Stimulated activated CD4-positive, alpha-beta T cell treated with anti-CD3 and anti-CD28 coated beads, Interleukin-15, amount 100 ng/mL, for 48 hours (primary cell): Measurements from ENCODE around the gene FAM204A.

Experiments used
- DNase-seq, 2 donors: peaks; one replicate each; pipeline ENCODE4 v3.0.0-alpha.2; 2020; ENCODE audit warnings: low read depth in 2 of 2

Gene FAM204A

DNA sequence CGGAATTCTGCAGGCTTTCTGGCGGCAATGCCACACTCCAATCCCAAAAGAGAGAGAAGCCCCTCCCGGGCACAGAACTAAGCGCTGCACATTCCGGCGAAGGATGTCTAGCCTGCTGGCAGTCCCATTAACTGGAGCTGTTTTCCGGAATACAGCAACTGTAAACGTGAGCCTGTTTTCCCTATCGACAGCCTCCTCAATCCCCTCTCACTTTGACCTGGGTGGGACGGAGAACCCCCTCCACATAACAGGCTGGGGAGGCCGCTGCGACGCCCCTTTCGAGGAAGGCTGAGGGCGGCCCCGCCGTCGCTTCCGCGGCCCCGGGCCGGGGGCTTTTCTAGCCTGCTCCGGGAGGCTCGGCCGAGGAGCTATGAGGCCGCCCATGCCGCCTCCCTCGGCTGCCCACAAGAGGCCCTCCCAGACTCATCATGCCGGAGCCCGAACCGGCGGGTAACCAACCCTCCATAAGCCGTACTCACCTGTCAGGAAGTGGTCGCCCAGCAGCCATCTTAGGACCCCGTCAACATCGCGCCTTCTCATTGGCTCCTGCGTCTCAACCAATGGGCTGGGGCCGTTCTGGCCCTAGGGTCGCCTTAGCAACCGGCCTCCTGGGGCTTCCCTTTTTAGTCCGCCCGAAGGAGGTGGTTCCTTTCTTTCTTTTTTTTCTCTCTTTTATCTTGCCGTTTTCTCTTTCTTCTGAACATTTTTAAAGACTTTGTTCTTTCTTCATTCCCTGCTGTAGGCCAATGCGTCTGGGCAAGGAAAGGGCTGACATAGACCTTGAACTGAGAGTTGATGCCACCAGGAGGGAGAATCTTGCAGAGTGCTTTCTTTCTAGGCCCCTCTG is at the start of gene FAM204A:
Gene FAM204A (minus strand): TSS at position 534 of the 847 bp plus-strand sequence. CDS start 5,909 bp downstream, outside the sequence.
- peak; percentile 87 to 90 for DNase-seq

DNA sequence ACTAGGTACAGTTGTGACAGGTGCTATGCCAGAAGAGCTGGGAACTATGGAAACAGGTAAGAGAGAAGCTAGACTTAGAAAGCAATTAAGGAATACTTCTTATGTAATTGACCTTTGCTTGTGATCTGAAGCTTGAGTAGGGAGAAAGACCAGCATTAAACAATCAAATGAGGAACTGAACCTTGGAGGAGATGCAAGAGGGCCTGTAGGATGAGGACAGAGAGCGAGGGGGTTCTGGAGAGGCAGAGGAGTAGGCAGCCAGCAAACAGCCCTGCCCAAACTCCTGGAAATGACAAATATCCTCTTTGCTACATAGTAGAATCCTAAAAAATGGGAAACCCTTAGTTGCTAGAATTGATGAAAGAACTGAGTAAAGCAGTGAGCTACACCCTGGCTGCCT is 41.6 kb upstream of the FAM204A start:
- no peak for DNase-seq

DNA sequence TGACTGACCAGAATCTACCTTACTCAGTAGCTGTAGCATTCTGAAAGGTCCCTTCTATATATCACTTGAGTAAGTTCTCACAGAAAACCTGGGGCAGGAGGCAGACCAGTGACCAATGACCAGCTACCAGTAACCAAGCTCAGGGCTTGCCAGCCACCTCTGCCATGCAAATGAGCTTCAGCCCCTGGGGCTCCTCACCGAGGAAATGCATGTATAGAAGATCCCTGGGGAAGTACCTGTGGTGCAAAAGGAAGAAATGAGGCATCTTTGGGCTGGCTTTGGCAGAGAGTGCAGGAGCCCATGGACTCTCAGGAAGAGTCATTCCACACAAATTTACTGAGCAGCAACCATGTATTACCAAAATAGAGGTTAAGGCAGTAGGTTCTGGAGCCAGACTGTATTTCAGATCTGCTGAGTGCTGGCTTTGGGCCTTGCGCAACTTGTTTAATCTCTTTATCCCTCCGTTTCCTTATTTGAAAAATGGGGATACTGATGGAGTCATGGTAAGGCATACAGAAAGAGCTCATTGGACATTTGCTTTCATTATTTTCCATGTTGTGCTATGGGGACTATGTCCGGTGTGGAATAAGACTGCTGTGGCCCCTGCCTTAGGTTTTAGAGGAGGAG is 41.1 kb upstream of the FAM204A start:
- no peak for DNase-seq

DNA sequence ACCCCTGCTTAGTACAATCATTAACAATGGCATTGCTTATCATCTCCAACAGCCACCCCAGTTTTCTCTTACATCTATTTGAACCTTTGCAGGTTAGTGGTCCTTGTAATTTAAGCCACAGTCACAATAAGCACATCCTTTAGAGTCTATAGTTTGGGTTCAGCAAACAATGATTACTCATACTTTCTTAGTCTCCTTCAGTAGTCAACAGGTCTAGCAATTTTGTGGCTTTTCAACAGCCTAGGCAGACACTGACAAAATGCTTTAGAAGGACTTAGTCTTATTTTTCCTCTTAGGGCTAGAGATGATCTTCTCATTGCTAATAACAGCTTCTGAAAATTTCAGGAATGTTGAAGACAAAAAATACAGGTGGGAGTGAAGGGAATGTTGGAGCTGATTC is 32.3 kb upstream of the FAM204A start:
- DNase-seq, result no peak

- DNase-seq, result no peak
Observed at GRCh38 chr10:118373786-118374185, 31.7 kb upstream of the FAM204A start.

DNA sequence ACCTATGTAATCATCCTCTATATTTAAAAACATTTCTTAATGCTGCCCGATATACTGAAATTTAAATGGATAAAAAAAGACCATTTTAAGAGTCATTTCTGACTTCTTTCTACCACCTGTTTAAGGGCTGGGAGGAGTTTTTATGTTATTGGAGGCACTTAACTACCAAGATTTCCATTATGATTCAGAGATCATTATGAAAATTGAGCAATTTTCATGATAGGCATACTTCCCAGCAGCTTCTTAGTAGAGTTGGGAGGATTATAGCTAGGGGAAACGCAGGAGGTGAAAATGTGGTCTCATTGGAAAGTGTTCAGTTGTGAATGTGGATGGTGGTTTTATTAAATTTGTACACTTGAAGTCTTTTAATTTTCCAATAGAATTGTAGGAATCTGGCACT is 28.4 kb upstream of the FAM204A start:
- no peak for DNase-seq

DNA sequence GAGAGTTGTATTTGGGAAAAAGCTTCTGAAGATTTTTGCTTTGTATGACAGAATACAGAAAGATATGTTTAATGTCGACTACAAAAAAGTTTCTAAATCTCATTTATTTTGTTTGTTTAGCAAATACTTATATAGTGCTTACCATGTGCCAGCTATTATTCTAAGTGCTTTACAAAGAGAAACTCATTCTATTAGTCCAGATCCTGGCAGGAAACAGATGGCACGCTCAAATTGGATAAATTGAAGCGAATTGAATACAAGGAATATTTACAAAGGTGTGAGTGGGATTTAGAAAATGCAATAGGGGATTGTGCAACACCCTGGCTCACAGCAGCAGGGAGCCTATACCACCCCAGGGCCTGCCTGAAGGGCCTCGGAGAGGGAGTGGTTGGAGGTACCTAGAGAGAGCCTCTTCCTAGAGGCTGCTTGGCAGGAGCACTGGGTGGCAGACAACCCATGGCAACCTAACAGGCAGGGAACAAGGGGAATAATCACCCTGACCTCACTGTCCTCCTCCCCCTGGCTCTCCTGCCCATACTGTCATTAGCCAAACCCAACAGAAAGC is 27.6 kb upstream of the FAM204A start:
- no peak for DNase-seq

GRCh38 chr10:118365702-118366101 is 23.6 kb upstream of the FAM204A start:
- DNase-seq, result no peak

DNA sequence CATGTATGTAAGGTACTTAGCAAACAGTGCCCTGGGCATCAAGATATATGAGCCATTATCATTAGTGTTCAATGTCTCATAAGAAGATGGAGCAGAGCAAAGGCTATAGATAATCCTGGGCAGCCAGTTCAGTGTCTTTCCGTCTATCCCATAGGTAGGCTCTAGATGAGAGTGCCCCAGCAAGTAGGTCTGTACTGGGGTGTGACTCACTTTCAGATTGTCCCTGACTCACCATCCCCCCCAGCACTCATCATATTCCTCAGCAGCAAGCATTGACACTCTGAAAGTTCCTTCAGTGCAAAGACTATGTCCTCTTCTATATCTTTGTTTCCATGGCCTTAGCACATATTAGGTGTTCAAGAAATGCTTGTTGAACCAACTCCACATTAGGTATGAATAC is 20.0 kb upstream of the FAM204A start:
- DNase-seq, result no peak

DNA sequence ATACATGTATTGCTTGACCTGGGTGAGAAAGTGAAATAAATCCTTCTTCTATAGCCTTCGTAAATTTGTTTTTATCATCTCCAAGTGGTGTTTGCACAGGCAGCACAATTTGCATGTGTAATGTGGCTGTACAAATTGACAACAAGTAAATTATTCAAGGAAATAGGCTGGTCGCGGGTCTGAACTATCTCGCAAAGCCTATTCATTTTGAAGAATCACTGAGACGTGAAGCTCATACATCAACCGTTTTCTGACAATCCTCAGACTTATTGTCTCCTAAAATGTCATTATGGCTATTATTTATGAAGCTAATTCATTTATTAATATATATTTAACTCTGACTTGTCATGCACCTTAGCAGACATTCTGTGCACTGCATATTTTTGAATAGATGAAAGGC is 16.2 kb upstream of the FAM204A start:
- no peak for DNase-seq

DNA sequence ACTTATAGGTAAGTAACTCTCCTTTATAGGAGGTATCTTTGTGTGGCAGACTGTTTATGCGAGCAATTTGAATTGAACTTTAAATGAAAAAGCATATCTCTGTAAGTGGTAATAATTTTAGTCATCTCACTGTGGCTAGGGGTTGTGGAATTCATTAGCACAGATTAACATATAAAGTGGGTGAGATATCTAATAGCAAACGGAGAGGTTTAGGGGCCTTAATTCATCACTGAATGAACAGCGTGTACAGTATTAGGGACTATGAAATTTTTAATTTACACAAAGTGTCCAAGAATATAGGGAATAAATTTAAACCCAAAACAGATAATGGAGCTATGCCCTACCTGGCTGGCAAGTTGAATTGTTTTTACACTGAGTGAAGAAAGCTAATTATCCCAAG is 15.7 kb upstream of the FAM204A start:
- no peak for DNase-seq

DNA sequence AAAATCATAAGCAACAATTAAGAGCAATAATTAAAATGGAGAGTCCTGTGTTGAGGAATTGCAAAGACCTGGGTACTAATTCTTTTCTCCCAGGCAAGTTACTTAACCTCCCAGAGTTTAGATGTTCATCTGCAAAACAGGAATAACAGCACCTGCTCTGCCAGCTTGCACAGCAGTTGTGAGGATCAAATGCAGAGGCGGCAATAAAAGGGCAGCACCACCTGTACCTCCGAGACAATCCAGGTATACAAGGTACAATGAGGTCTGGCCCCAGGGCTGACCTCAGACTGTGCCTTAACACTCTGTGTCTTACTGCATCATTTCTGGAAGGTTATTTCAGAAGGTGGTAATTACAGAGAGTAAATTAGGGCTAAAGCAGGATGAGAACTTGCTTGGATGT is 14.5 kb upstream of the FAM204A start:
- no peak for DNase-seq

DNA sequence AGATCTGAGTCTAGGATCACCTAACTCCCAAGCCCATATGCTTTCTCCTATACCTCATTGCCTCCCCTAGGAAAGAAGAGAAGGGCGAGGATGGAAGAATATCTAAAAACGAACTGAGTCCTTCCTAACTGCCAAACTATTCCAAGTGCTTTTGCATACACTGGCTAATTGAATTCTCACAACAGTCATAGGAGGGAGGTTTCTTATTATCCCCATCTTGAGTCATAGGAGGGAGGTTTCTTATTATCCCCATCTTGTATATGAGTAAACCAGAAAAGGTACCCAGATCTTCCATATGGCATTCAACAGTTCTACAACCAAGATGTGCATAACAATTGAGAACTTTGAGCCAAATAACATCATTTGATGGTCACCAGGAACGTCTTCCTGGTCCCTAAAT is 13.1 kb upstream of the FAM204A start:
- DNase-seq, result no peak

DNA sequence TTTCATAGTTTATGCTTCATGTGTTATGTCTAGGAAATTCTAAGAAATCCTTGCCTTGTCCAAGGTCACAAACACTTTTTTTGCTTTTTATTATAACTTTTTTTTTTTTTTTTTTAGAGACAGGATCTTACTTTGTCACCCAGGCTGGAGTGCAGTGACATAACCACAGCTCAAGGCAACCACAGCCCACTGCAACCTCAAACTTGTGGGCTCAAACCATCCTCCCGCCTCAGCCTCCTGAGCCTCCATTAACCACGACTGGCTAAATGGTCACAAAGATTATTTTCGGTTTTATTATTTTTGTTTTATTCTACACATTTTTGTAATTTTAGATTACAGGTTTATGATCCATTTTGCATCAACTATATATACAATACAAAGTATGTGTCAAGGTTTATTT is 7.1 kb upstream of the FAM204A start:
- no peak for DNase-seq

DNA sequence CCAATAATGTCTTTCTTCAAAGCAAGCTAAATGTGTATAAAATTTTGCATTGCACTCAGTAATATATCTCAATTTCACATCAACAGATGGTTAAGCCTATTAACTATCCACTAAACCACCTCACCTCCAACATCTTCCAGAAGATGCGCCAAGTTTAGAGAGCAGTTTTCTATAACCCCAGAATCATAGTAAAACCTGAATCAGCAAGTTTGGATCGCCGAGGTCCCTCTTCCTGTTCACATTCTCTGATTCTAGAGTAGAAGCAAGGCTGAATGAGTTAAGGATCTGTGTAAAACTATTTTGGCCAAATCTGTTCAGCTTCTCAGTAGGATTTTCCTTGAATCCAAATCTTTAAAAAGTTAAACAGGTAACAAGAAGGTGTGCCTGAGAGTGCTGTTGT is 1.4 kb upstream of the FAM204A start:
- DNase-seq, result no peak

- no peak for DNase-seq
Observed at GRCh38 chr10:118343115-118343514, 991 bp upstream of the FAM204A start.

DNA sequence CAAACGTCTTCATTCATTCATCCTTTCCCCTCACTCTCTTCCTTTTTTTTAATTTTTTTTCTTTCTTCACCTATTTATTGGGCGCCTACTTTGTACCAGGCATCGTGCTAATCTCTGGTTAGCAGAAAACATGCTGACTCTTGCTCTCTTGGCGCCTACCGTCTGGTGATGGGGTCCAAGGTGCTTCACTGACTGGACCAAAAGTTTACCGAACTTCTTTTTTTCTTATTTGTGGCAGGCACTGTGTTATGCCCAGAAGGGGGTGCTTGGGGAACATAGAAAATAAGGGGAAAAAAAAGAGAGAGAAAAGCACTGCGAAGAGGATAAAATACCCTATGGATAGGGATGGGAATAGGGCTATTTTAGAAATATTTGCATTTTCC is 505 bp upstream of the FAM204A start:
- DNase-seq, result no peak

DNA sequence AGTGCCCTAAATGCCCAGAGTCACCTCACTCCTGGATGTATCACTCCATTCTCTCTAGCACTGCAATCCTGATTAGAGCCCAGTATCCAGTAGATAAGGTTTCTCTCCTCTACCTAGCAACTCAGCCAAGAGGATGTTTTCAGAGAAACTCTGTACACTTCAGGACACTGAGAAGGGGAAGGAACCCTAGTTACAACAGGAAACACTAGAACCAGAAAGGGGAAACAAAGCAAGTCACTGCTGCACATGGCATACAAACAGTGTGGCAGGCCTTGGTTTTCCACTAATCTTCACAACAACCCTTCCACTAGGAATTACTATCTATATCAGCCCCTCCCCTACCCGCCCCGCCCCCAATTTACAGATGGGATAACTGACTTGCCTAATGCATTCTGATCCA is 1.6 kb downstream of the FAM204A start:
- no peak for DNase-seq

DNA sequence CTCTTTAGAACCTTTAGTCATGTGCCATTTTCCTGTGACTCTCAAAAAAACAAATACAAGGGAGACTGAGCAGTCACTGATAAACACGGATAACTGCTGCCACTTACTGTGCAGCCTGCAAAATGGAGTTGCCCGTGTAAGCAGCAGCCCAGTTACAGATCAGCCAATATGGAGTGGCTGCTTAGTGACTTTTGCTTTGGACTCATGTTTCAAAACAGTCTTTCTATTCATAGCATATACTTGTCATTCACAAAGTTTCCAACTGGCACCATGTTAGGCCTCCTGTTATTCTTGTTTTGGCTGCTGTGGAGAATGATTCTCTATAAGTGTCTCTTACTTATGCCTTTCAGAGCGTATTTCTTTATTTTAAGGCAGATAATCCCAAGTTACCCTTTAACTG is 3.0 kb downstream of the FAM204A start:
- no peak for DNase-seq

- no peak for DNase-seq
Observed at GRCh38 chr10:118337356-118337755, 4.8 kb downstream of the FAM204A start.

GRCh38 chr10:118333871-118334270 is 8.3 kb downstream of the FAM204A start:
- DNase-seq, result no peak

GRCh38 chr10:118332948-118333710 is 9.0 kb downstream of the FAM204A start:
- no peak for DNase-seq
